K562 (cell line): ENCODE results near the gene TMEM86B. TPM values are rescaled to one million over a fixed set of nuclear protein-coding genes. Genes with fewer than 3 reads are reported as not detected.
A peak's percentile ranks its signal among the peaks of the same experiment; 100 is the strongest.

Experiments
- ATF7 ChIP-seq: fragments of 450-650 bp; IDR thresholded peaks from 2 replicates; pipeline ENCODE4 v1.7.1; 2014; ENCODE audit warnings: mild to moderate bottlenecking, moderate library complexity
- CBFA2T3 ChIP-seq: fragments of 450-650 bp; IDR thresholded peaks from 2 replicates; pipeline ENCODE4 v1.6.1; 2017
- CEBPG ChIP-seq, 3 experiments: fragments of 200-800 bp in 1 of 3; sonication (Bioruptor generic) in 1 of 3; sonication (generic) in 1 of 3; formaldehyde crosslinking in 1 of 3; IDR thresholded peaks in 2 of 3; conservative IDR thresholded peaks in 1 of 3; 2 replicates each; pipeline versions ENCODE4 v1.6.1 to v1.8.0; 2016 to 2022; ENCODE audit warnings: missing compliant biosample characterization in 2 of 3, missing genetic modification characterization in 2 of 3, mild to moderate bottlenecking in 1 of 3, missing genetic modification reagents in 1 of 3
- NFYB ChIP-seq: IDR thresholded peaks from 2 replicates; pipeline ENCODE4 v1.6.1; 2011; ENCODE audit warnings: mild to moderate bottlenecking, moderate library complexity; ENCODE audit not compliant: insufficient read length; ENCODE audit errors: extremely low read depth
- NR2C1 ChIP-seq, 2 experiments: fragments of 450-650 bp; IDR thresholded peaks; 2 replicates each; pipeline ENCODE4 v1.6.1; 2017; ENCODE audit warnings: mild to moderate bottlenecking in 2 of 2, antibody characterized with exemption in 1 of 2, inconsistent platforms in 1 of 2, missing compliant biosample characterization in 1 of 2, missing genetic modification characterization in 1 of 2
- NR2C2 ChIP-seq, 2 experiments: fragments of 200-800 bp in 1 of 2; sonication (Bioruptor generic) in 1 of 2; sonication (generic) in 1 of 2; formaldehyde crosslinking in 1 of 2; IDR thresholded peaks; 2 replicates each; pipeline versions ENCODE4 v1.6.1 to v1.8.0; 2016 to 2022; ENCODE audit warnings: mild to moderate bottlenecking in 1 of 2, missing compliant biosample characterization in 1 of 2, missing genetic modification characterization in 1 of 2, missing genetic modification reagents in 1 of 2
- NR3C1 ChIP-seq: sonication (generic); formaldehyde crosslinking; IDR thresholded peaks from 2 replicates; pipeline ENCODE4 v1.8.1; 2022; ENCODE audit warnings: missing genetic modification reagents
- POLR2AphosphoS2 ChIP-seq: IDR thresholded peaks from 2 replicates; pipeline ENCODE4 v1.6.1; 2012; ENCODE audit warnings: low read length, improper control_type of control experiment
- PRMT5 ChIP-seq: sonication (generic); formaldehyde crosslinking; IDR thresholded peaks from 2 replicates; pipeline ENCODE4 v1.5.0; 2020; ENCODE audit warnings: missing genetic modification reagents
- RAD51 ChIP-seq: fragments of 450-650 bp; IDR thresholded peaks from 2 replicates; pipeline ENCODE4 v1.7.1; 2016; ENCODE audit warnings: low read depth, mild to moderate bottlenecking, borderline replicate concordance
- TOE1 ChIP-seq, 2 experiments: fragments of 450-650 bp in 1 of 2; sonication (generic) in 1 of 2; formaldehyde crosslinking in 1 of 2; IDR thresholded peaks; 2 replicates each; pipeline versions ENCODE4 v1.7.1 to v1.8.0; 2016 to 2022; ENCODE audit warnings: borderline replicate concordance in 2 of 2, mild to moderate bottlenecking in 2 of 2, antibody characterized with exemption in 1 of 2, inconsistent platforms in 1 of 2, low read depth in 1 of 2, missing genetic modification reagents in 1 of 2, moderate library complexity in 1 of 2
- YY1 ChIP-seq, 3 experiments: IDR thresholded peaks; 2 replicates each; pipeline ENCODE4 v1.6.1; 2011; ENCODE audit warnings: low read length in 2 of 3, mild to moderate bottlenecking in 2 of 3, moderate library complexity in 2 of 3, borderline replicate concordance in 1 of 3, control low read depth in 1 of 3, low read depth in 1 of 3; ENCODE audit not compliant: insufficient read depth in 3 of 3, insufficient replicate concordance in 2 of 3, control insufficient read depth in 1 of 3, insufficient read length in 1 of 3; ENCODE audit errors: extremely low read depth in 1 of 3
- ZC3H8 ChIP-seq: fragments of 450-650 bp; IDR thresholded peaks from 2 replicates; pipeline ENCODE4 v1.6.1; 2017
- ZNF253 ChIP-seq: fragments of 250-450 bp; sonication (Bioruptor Pico); conservative IDR thresholded peaks from 2 replicates; pipeline ENCODE4 v1.6.1; 2021; ENCODE audit warnings: mild to moderate bottlenecking
- ZNF324 ChIP-seq: fragments of 250-450 bp; sonication (Bioruptor Pico); IDR thresholded peaks from 2 replicates; pipeline ENCODE4 v1.4.0; 2020; ENCODE audit warnings: mild to moderate bottlenecking
- polyA plus RNA-seq, 8 experiments: library from polyadenylated mRNA; depleted of rRNA in 4 of 8; stranded (reverse) in 5 of 8; unstranded in 3 of 8; fragments of >200 nt; fragmentation: Nextera tagmentation in 2 of 8; fragmentation: Illumina TruSeq in 1 of 8; extraction: Ambion mirVana in 2 of 8; extraction: Trizol in 1 of 8; gene quantifications; 2 replicates each; pipeline versions ENCODE4 v1.2.1 to v1.2.3, GENCODE V29; 2011 to 2014; ENCODE audit warnings: inconsistent platforms in 1 of 8, missing spikeins in 1 of 8
- total RNA-seq, 7 experiments: library from RNA; depleted of rRNA in 6 of 7; stranded (reverse); fragments of >200 nt in 6 of 7; fragmentation: Illumina TruSeq in 2 of 7; extraction: Trizol in 2 of 7; gene quantifications; 2 replicates each; pipeline versions ENCODE4 v1.2.1 to v1.2.3, GENCODE V29; 2011 to 2021; ENCODE audit warnings: low replicate concordance in 1 of 7

The TMEM86B gene
- total and polyA plus RNA-seq, 9 of the 15 experiments (the other 6 are each of a cell fraction or from before 2014, with no cell fraction given) = 0.28 to 7.9 (median 2.1) TPM

DNA sequence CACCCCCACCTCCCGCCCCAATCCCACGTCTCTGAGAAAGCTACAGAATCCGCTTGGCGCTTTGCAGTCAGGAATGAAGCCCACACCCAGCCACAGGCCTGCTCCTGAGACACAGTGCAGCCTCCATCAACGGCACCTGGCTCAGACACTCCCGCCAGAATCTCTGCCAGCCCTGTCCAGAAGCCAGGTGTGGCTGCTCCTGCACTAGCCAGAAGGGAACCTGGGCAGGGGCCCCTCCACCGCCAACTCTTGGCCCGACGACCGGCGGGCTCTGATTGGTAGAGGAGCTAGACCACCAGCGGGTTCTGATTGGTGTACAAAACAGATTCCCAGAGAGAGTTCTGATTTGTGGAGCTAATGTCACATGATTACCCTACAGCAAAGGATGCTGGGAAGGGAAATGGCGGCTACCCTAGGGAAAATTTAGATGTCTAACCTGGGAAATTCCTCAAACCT lies 33.1 kb upstream of the TMEM86B start (continued):
- TF ChIP-seq NR2C1 (IDR thresholded peaks at IDR 0.05) (no peak), NR2C1 (tag; IDR thresholded peaks at IDR 0.05) (no peak), NFYB (peak; percentile 31), POLR2AphosphoS2 (no peak), ZNF253 (CRISPR knock-in tag) (no peak), ATF7 (no peak), CBFA2T3 (no peak), TOE1 (IDR thresholded peaks at IDR 0.05; ENCODE audit: borderline replicate concordance) (peak; percentile 63; the same call in 1 of the 2 replicates), TOE1 (CRISPR knock-in tag; IDR thresholded peaks at IDR 0.05; ENCODE audit: borderline replicate concordance, low read depth) (no peak), RAD51 (peak; percentile 45; the same call in 1 of the 2 replicates), PRMT5 (CRISPR knock-in tag) (no peak), ZNF324 (CRISPR knock-in tag) (no peak), CEBPG (CRISPR knock-in tag; IDR thresholded peaks at IDR 0.05) (no peak), CEBPG (tag; conservative IDR thresholded peaks at IDR 0.05 in 1 of 2, IDR thresholded peaks at IDR 0.05 in 1 of 2) (no peak), YY1 (IDR thresholded peaks at IDR 0.05; ENCODE audit: borderline replicate concordance in 1 of 3, control insufficient read depth in 1 of 3, extremely low read depth in 1 of 3, insufficient read depth in 3 of 3, insufficient read length in 1 of 3, insufficient replicate concordance in 2 of 3, low read depth in 1 of 3, low read length in 2 of 3) (peak in 1 of 3 experiments; percentile 70), NR2C2 (CRISPR knock-in tag; IDR thresholded peaks at IDR 0.05) (no peak), NR2C2 (tag; IDR thresholded peaks at IDR 0.05) (no peak), ZC3H8 (no peak), NR3C1 (CRISPR knock-in tag) (no peak)
